Ureter (tissue), 1 donor: ENCODE measurements around the gene SCN5A. TPM values are rescaled to one million over a fixed set of nuclear protein-coding genes. Genes with fewer than 3 reads are reported as not detected.
"Not testable (repeated sequence)": the region's sequence is repeated elsewhere in the genome, so short reads cannot be mapped to it uniquely, and the experiment has no call there.

Experiments used
- DNase-seq: peaks from one replicate; pipeline ENCODE4 v3.0.0-alpha.2; 2020; ENCODE audit warnings: low spot score
- total RNA-seq: library from RNA; stranded (reverse); gene quantifications from one replicate; pipeline ENCODE4 v1.2.4, GENCODE V29; 2023
- donor health status: DM: yes; HTN: yes; CAD: no.

The SCN5A gene
- total RNA-seq, 1 donor from 2014 or later: 3.5 TPM

GRCh38 chr3:38578551-38578950, 70.9 kb downstream of the SCN5A start:
- peak; percentile 20 for DNase-seq

- DNase-seq: no peak
Measured at GRCh38 chr3:38578081-38578475, 71.4 kb downstream of the SCN5A start.

GRCh38 chr3:38577371-38578080, 72.0 kb downstream of the SCN5A start:
- peak; percentile 19 for DNase-seq

- peak; percentile 35 for DNase-seq
Measured at GRCh38 chr3:38576526-38577370, 72.7 kb downstream of the SCN5A start.

GRCh38 chr3:38576131-38576525, 73.4 kb downstream of the SCN5A start:
- DNase-seq: peak; percentile 23

GRCh38 chr3:38575279-38575843, 74.1 kb downstream of the SCN5A start:
- no peak for DNase-seq

GRCh38 chr3:38574411-38575278, 74.8 kb downstream of the SCN5A start:
- peak; percentile 23 for DNase-seq

GRCh38 chr3:38573556-38573955, 75.9 kb downstream of the SCN5A start:
- no peak for DNase-seq

- no peak for DNase-seq
Measured at GRCh38 chr3:38573111-38573510, 76.4 kb downstream of the SCN5A start.

GRCh38 chr3:38567498-38567897, 82.0 kb downstream of the SCN5A start:
- no peak for DNase-seq

GRCh38 chr3:38566794-38567193, 82.7 kb downstream of the SCN5A start:
- not testable (repeated sequence) for DNase-seq

- DNase-seq: no peak
Measured at GRCh38 chr3:38566215-38566528, 83.3 kb downstream of the SCN5A start.

GRCh38 chr3:38565339-38566214, 83.9 kb downstream of the SCN5A start:
- no peak for DNase-seq

GRCh38 chr3:38564631-38565338, 84.7 kb downstream of the SCN5A start:
- no peak for DNase-seq

GRCh38 chr3:38563886-38564270, 85.6 kb downstream of the SCN5A start:
- no peak for DNase-seq

GRCh38 chr3:38563070-38563885, 86.2 kb downstream of the SCN5A start:
- DNase-seq: no peak

- no peak for DNase-seq
Measured at GRCh38 chr3:38562467-38562925, 87.0 kb downstream of the SCN5A start.

- DNase-seq: no peak
Measured at GRCh38 chr3:38561746-38562466, 87.6 kb downstream of the SCN5A start.
